Endometrium (tissue), 2 donors: ENCODE results near the gene SLIT3.

Source experiments
- FAIRE-seq: peaks from 2 replicates; lab custom pipeline; 2012; peaks lifted over from hg19 to GRCh38; lab: Jason Lieb, UNC
- donor health status: control.
- donor health status: control.

Gene SLIT3

DNA sequence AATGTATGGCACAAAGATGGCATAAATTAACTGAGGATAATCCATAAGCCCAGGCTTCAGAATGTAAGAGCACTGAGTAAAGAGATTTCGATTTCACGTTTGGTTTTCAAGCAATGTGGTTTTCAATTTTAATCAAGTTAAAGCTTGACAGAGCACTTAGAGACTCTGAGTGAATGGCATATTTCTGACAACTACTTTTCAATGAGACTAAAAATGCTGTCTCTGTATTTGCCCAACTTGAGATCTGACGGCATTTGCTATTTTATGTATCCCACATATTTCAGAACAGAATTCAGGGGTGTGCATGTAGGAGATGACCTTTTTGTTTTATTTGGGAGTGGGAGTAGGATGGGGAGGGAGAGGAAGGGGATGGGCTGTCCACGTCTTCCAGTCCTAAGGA is 441.5 kb downstream of the SLIT3 start:
- FAIRE-seq: no peak

GRCh38 chr5:168858994-168859393 is 441.9 kb downstream of the SLIT3 start:
- no peak for FAIRE-seq

DNA sequence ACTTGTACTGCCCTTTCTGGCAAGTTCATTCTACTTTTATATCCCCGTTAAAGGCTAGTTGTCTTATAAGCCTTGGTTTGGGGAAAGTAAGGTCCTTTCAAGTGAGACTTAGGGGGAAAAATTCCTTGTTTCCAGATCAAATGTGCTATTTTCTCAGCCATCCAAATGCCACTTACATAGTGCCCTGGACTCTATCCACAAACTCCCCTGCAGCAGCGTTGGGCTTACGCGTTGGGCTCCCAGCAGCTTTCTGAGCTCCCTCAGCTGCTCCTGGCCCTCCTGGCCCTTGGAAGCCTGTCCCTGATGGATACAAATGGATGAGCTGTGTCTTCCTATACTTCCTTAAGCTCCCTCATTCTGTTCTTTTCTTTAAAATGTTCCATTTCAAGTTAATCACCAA is 442.6 kb downstream of the SLIT3 start:
- FAIRE-seq: no peak

DNA sequence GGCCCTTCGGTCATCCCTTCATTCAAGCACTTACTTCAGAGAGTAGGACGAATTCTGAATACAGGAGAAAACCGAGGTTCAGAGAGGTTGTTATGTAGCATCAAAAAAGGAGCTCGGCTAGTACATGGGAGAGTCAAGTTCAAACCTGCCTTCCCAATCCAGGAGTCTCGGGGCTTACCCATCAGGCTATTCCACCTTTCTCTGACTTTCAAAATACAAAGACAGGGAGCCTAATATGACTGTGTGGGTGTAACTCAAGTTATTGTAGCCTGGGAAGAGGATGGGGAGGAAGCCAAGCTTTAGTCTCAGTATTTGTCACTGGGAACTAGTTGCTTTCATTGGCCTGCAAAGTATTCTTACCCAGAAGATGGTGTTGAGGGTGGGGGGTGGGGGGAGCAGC is 447.0 kb downstream of the SLIT3 start:
- FAIRE-seq: no peak

- FAIRE-seq: no peak
Observed at GRCh38 chr5:168852329-168852728, 448.6 kb downstream of the SLIT3 start.

DNA sequence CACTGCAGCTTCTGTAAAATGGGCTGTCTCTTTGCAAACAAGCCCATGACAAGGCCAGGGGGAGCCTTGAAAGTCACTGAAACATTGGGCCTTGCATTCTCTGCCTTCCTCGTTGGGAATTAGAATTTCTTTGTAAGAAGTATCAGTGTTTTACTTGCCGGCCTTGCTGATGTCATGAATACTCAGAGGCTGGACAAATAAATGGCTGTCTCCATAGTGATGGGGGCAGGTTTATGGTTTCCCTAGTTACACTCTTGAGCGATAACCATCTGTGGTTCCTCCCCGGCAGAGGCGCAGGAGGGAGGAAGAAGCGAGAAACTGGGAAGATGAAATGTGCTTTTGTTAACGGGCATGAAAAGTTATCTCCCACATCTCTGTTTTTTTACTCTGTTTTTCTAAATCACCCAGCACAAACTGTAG is 449.0 kb downstream of the SLIT3 start:
- FAIRE-seq: peak; percentile 89

- no peak for FAIRE-seq
Observed at GRCh38 chr5:168850683-168851082, 450.3 kb downstream of the SLIT3 start.

DNA sequence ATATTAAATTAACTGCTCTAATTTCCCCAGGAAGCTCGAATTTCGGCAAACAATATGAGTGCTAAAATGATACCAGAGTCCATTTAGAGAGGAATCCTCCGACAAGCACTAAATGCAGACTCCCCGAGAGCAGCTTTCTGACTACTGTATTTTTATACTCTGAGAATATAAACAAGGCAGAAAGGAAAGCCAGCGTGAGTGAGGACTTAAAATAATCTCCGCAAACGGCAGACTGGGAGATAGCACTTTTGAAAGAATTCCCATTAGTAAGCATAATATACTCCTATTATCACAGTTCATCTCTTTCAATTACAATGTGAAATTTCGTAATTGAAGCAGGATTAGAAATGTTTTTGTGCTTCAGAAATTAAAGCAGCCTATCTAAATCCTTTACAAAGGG is 452.4 kb downstream of the SLIT3 start:
- no peak for FAIRE-seq

- FAIRE-seq: no peak
Observed at GRCh38 chr5:168847511-168848073, 453.3 kb downstream of the SLIT3 start.

DNA sequence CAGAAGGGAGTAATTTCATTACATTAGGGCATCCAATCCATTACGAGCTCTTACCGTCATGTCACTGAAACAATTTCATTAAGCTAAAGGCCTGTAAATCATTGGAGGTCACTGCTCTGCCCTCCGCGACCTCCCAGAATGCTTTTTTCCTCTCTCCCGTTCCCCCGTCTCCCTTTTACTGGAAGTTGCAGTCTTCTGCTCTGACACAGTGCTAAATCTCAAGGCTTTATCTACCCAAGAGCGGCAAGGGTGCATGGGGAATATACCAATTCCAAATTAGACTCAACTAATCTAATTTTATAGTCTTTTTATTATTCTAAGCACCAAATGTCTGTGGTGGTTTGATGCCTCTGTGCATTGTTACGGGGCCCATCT is 456.0 kb downstream of the SLIT3 start:
- FAIRE-seq: no peak

DNA sequence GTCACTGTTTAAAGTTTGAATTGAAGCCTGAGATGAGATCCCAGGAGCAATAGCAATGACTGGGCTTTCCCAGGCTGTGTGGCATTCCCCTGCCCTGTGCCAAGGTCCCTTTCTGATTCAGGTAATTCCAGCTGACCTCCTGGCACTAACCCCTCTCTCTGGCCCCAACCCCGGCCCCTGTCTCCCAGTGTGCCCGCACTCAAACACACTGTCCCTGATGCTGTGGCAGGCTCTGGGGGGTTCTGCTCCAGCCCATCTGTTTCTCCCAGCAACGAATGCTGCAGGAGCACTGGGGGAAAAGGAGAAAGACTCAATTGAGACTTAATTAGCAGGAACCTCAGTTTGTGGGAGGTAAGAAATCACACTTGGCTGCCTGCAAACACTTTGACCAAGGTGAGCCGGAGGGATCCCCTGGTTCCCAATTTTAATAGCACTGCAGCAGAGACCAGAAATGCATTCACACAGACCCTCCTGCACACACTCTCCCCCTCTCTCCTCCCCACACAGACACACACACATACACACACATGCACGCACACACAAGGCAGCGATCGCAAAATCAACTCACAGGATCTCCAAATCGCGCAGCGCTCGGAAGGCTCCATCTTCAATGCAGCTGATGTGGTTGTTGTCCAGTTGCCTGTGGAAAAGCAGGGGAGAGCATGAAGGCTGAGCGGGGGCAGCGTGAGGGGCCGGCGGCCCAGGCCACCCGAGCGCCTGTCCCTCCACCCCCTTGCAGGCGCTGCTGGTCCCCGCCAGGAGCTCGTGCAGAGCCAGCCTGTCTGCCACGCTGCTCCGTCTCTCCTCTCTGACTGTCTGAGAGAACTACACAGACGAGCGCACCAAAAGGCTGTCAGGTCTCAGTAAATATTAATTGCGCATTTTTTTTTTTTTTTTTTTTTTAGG is 456.7 kb downstream of the SLIT3 start:
- FAIRE-seq: no peak

- no peak for FAIRE-seq
Observed at GRCh38 chr5:168843277-168844015, 457.5 kb downstream of the SLIT3 start.

- FAIRE-seq: no peak
Observed at GRCh38 chr5:168842571-168843205, 458.3 kb downstream of the SLIT3 start.

GRCh38 chr5:168837852-168838251 is 463.1 kb downstream of the SLIT3 start:
- FAIRE-seq: no peak

DNA sequence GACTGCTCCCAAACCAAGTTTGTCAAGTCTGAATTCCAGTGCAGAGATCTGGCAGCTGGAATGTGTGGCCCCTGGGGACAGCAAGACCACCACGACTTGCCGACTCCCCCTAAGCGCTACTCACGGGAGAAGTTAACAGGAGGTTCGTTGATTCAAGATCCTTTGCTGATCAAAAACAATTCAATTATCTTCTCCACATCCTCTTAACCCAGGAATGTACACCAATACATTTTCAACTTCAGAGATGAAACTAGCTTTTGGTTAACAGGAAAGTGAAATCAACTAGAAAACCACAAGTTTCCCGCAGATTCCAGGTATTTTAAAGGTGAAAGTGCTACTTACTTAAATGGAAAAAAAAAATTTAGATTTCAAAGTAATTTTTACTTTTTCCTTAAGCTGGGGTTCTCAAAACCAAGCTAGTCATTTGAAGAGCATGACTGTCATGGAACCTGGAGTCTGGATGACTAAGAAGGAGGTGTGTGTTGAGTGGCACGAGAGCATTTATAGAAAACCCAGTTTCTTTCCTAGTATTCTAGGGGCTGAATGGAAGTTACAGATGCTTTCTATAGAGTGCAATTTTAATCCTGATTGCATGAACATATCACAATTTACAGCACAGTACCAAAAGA is 464.2 kb downstream of the SLIT3 start:
- no peak for FAIRE-seq

GRCh38 chr5:168833936-168834335 is 467.0 kb downstream of the SLIT3 start:
- no peak for FAIRE-seq

- no peak for FAIRE-seq
Observed at GRCh38 chr5:168833383-168833782, 467.6 kb downstream of the SLIT3 start.

DNA sequence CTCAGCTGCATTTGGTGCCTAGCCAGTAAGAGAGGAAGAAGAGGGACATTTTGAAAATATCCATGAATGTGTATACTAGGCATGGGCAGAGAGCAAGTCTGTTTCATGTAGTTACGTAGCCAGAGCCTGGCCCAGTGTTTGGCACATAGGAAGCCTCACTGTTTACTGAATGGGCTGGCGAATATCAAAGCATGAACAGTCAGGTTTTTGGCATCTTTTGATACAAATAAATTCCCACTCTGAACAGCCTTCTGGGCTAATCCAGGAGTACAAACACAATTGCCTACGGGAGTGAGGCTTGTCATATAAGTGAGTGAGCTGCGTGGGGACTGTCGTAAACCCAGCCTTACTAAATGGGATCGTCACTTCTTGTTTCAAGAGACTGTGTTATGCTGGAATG is 468.6 kb downstream of the SLIT3 start:
- no peak for FAIRE-seq

GRCh38 chr5:168831383-168831782 is 469.6 kb downstream of the SLIT3 start:
- FAIRE-seq: no peak

DNA sequence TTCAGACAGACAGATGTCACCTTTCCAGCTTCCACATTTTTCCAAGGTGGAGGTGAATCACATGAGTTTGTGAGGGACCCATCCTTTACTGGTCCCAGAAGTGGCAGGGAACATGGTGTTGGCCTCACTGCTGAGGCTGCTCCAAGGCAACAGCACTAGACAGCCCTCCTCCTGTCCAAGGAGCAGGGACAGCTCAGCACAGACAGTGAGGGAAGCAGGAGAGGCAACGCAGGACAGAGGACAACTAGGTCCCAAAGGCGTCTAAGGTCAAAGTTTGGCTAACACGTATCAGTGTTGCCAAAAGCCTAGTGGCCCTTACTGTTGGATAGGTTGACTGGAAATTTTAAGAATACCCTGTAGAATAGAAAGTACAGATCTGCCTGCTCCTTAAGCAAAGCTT is 470.1 kb downstream of the SLIT3 start:
- FAIRE-seq: no peak

- no peak for FAIRE-seq
Observed at GRCh38 chr5:168829922-168830417, 471.0 kb downstream of the SLIT3 start.

- FAIRE-seq: no peak
Observed at GRCh38 chr5:168829044-168829443, 471.9 kb downstream of the SLIT3 start.
